Fibroblast of pulmonary artery (primary cell): Measurements from ENCODE around the gene GREB1.
"Not testable (repeated sequence)": the region's sequence is repeated elsewhere in the genome, so short reads cannot be mapped to it uniquely, and the experiment has no call there.

Source experiments
- DNase-seq: peaks from one replicate; pipeline ENCODE4 v3.0.0-alpha.2; 2010; ENCODE audit warnings: low read depth
- H3K4me3 ChIP-seq: replicated peaks from 2 replicates; pipeline ENCODE4 v1.5.1; 2011; ENCODE audit warnings: low read depth, mild to moderate bottlenecking, control low read depth, low read length, moderate library complexity
- TF ChIP-seq, protein P1 (sequence below): IDR thresholded peaks from 2 replicates; pipeline ENCODE4 v1.5.1; 2011; ENCODE audit warnings: mild to moderate bottlenecking, control low read depth, low read length, inconsistent platforms; ENCODE audit errors: missing control alignments

Gene GREB1

GRCh38 chr2:11659851-11660250 lies 126.0 kb downstream of the GREB1 start:
- no peak overlapping the region for H3K4me3 ChIP-seq
- no peak for DNase-seq
- TF ChIP-seq, protein P1, sequence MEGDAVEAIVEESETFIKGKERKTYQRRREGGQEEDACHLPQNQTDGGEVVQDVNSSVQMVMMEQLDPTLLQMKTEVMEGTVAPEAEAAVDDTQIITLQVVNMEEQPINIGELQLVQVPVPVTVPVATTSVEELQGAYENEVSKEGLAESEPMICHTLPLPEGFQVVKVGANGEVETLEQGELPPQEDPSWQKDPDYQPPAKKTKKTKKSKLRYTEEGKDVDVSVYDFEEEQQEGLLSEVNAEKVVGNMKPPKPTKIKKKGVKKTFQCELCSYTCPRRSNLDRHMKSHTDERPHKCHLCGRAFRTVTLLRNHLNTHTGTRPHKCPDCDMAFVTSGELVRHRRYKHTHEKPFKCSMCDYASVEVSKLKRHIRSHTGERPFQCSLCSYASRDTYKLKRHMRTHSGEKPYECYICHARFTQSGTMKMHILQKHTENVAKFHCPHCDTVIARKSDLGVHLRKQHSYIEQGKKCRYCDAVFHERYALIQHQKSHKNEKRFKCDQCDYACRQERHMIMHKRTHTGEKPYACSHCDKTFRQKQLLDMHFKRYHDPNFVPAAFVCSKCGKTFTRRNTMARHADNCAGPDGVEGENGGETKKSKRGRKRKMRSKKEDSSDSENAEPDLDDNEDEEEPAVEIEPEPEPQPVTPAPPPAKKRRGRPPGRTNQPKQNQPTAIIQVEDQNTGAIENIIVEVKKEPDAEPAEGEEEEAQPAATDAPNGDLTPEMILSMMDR = no peak

DNA sequence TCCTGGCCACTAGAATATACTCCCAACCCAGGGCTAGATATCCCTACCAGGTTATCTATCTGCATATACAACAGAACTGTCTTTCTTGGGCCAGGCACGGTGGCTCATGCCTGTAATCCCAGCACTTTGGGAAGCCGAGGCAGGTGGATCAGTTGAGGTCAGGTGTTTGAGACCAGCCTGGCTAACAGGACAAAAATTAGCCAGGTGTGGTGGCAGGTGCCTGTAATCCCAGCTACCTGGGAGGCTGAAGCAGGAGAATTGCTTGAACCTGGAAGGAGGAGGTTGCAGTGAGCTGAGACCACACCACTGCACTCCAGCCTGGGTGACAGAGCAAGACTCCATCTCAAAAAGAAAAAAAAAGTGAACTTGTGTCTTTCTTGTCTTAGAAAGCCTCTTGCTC lies 126.6 kb downstream of the GREB1 start:
- not testable (repeated sequence) for DNase-seq, H3K4me3 ChIP-seq

GRCh38 chr2:11661891-11662435 lies 128.1 kb downstream of the GREB1 start:
- DNase-seq = no peak
- no peak overlapping the region for H3K4me3 ChIP-seq
- TF ChIP-seq, protein P1 = no peak

GRCh38 chr2:11662882-11663281 lies 129.0 kb downstream of the GREB1 start:
- no peak overlapping the region for H3K4me3 ChIP-seq
- TF ChIP-seq, protein P1 = no peak
- DNase-seq = no peak

DNA sequence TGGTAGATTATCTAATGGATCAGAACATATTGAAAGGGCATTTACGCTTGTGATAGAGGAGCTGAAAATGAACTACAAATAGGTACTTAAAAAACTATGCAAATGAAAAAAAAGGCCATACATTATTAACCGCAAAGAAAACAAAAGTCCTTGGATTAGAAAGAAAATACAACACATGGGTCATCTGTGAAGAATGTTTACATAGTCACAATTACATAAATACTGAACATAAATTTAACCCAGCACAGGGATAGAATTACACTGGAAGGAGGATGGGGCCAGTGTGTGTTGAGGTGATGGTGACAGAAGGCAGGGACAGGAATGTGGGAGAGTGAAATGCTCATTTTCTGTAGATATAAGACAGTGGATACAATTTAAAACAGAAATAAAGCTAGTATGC lies 129.6 kb downstream of the GREB1 start:
- DNase-seq = no peak
- H3K4me3 ChIP-seq = no peak overlapping the region
- TF ChIP-seq, protein P1 = no peak

DNA sequence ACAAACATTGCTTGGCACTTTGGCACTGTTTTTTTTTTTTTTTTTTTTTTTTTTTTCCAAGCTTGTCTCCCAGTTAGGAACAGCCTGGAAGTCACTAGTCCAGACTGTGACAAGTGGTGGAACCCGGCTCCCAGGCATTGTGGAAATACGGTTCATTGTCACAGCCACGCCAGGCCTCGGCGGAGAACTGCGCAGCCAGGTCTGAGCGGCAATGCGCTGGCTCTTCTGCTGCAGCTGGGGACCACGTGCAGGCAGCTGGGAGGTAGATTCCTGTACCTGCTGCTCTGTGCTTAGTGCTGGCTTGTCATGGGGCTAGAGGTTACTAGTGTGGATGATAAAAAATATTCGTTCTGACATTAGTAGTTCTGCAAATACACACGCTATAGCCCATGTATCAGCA lies 131.2 kb downstream of the GREB1 start:
- TF ChIP-seq, protein P1 = no peak
- no peak for DNase-seq
- no peak overlapping the region for H3K4me3 ChIP-seq

GRCh38 chr2:11665510-11666362 lies 131.9 kb downstream of the GREB1 start:
- H3K4me3 ChIP-seq = no peak overlapping the region
- DNase-seq = no peak
- TF ChIP-seq, protein P1 = no peak
